Measurements from ENCODE around the gene SASH1. TPM values are rescaled to one million over a fixed set of nuclear protein-coding genes. Genes with fewer than 3 reads are reported as not detected.
A peak's percentile ranks its signal among the peaks of the same experiment; 100 is the strongest.

The SASH1 gene
- total RNA-seq, 1 experiment from 2014 or later = 27.4 TPM

DNA sequence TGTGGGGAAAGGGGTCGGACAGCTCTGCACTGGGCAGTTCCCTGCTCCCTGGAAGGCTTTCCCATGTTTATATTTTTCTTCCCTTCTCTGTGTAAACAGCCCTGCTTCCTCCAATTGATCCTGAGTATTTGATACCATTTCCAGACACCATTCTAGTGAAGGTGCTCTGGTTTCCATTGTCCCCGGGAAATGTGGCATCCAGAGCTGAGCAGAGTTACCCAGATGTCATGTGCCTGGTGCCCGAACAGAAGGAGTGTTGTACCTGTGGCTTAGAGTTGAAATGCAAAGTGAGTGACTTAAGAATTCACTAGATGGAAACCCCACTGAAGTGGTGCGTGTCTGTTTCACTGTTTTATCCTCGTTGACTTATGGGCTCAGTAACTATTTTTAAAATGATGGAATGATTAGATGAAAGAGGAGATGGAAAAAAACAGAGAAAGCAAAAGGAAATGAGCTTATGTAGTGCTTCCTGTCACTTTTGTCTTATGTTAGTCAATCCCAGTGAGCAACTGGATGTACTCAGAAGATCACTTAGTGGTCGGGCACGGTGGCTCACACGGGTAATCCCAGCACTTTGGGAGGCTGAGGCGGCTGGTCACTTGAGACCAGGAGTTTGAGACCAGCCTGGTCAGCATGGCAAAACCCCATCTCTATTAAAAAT, 83.8 kb downstream of the SASH1 start:
- CTCF ChIA-PET = no interaction called here
- POLR2A ChIA-PET = no interaction called here

GRCh38 chr6:148427333-148427732, 84.7 kb downstream of the SASH1 start:
- POLR2A ChIA-PET = no interaction called here
- H3K4me3 Mint-ChIP-seq = no peak overlapping the region
- H3K27ac Mint-ChIP-seq = peak overlapping the region; percentile 38; the same call in 1 of the 2 replicates
- CTCF ChIA-PET = no interaction called here
- DNase-seq (ENCODE audit: low spot score) (no peak), ATAC-seq (no peak)
- no peaks in the 10 kb centered on the region for H3K27me3 Mint-ChIP-seq (ENCODE audit: low read depth)
- no peaks in the 10 kb centered on the region for H3K9me3 Mint-ChIP-seq
- H3K4me1 Mint-ChIP-seq = peaks cover 8% of the 10 kb centered on the region
- no peaks in the 10 kb centered on the region for H3K36me3 Mint-ChIP-seq
- TF ChIP-seq, protein P1, sequence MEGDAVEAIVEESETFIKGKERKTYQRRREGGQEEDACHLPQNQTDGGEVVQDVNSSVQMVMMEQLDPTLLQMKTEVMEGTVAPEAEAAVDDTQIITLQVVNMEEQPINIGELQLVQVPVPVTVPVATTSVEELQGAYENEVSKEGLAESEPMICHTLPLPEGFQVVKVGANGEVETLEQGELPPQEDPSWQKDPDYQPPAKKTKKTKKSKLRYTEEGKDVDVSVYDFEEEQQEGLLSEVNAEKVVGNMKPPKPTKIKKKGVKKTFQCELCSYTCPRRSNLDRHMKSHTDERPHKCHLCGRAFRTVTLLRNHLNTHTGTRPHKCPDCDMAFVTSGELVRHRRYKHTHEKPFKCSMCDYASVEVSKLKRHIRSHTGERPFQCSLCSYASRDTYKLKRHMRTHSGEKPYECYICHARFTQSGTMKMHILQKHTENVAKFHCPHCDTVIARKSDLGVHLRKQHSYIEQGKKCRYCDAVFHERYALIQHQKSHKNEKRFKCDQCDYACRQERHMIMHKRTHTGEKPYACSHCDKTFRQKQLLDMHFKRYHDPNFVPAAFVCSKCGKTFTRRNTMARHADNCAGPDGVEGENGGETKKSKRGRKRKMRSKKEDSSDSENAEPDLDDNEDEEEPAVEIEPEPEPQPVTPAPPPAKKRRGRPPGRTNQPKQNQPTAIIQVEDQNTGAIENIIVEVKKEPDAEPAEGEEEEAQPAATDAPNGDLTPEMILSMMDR (IDR thresholded peaks at IDR 0.05) = no peak
- TF ChIP-seq, protein P2, sequence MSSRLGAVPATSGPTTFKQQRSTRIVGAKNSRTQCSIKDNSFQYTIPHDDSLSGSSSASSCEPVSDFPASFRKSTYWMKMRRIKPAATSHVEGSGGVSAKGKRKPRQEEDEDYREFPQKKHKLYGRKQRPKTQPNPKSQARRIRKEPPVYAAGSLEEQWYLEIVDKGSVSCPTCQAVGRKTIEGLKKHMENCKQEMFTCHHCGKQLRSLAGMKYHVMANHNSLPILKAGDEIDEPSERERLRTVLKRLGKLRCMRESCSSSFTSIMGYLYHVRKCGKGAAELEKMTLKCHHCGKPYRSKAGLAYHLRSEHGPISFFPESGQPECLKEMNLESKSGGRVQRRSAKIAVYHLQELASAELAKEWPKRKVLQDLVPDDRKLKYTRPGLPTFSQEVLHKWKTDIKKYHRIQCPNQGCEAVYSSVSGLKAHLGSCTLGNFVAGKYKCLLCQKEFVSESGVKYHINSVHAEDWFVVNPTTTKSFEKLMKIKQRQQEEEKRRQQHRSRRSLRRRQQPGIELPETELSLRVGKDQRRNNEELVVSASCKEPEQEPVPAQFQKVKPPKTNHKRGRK (CRISPR knock-in tag; IDR thresholded peaks at IDR 0.05; ENCODE audit: borderline replicate concordance) = no peak
- TF ChIP-seq JAZF1 (CRISPR knock-in tag; IDR thresholded peaks at IDR 0.05) (no peak), NFYB (CRISPR knock-in tag; conservative IDR thresholded peaks at IDR 0.05; ENCODE audit: low read depth) (no peak), ZNF263 (CRISPR knock-in tag; IDR thresholded peaks at IDR 0.05; ENCODE audit: low read depth) (no peak), ATF3 (CRISPR knock-in tag; conservative IDR thresholded peaks at IDR 0.05) (no peak), ZNF423 (CRISPR knock-in tag; IDR thresholded peaks at IDR 0.05) (no peak), FOXJ3 (CRISPR knock-in tag; IDR thresholded peaks at IDR 0.05; ENCODE audit: borderline replicate concordance) (no peak)
- TF ChIP-seq, protein P3, sequence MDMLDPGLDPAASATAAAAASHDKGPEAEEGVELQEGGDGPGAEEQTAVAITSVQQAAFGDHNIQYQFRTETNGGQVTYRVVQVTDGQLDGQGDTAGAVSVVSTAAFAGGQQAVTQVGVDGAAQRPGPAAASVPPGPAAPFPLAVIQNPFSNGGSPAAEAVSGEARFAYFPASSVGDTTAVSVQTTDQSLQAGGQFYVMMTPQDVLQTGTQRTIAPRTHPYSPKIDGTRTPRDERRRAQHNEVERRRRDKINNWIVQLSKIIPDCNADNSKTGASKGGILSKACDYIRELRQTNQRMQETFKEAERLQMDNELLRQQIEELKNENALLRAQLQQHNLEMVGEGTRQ (CRISPR knock-in tag; IDR thresholded peaks at IDR 0.05) = no peak

More for the DNA sequence above, 83.8 kb downstream of the SASH1 start:
- peak overlapping the region; percentile 62; the same call in 1 of the 2 replicates for H3K27ac Mint-ChIP-seq
- DNase-seq (ENCODE audit: low spot score) = no peak
- H3K4me1 Mint-ChIP-seq = peaks cover 5% of the 10 kb centered on the region
- no peaks in the 10 kb centered on the region for H3K9me3 Mint-ChIP-seq
- no peaks in the 10 kb centered on the region for H3K27me3 Mint-ChIP-seq (ENCODE audit: low read depth)
- no peaks in the 10 kb centered on the region for H3K36me3 Mint-ChIP-seq
- H3K4me3 Mint-ChIP-seq = no peak overlapping the region
- no peak for ATAC-seq
- TF ChIP-seq PRRX2 (CRISPR knock-in tag; IDR thresholded peaks at IDR 0.05) (no peak), FOXJ3 (CRISPR knock-in tag; IDR thresholded peaks at IDR 0.05; ENCODE audit: borderline replicate concordance) (no peak), ATF1 (CRISPR knock-in tag; IDR thresholded peaks at IDR 0.05) (no peak), NR2C2 (CRISPR knock-in tag; IDR thresholded peaks at IDR 0.05) (no peak), ZNF317 (CRISPR knock-in tag; IDR thresholded peaks at IDR 0.05; ENCODE audit: borderline replicate concordance, low read depth) (no peak), ZNF219 (CRISPR knock-in tag; IDR thresholded peaks at IDR 0.05; ENCODE audit: borderline replicate concordance) (no peak), ESRRA (CRISPR knock-in tag; IDR thresholded peaks at IDR 0.05; ENCODE audit: borderline replicate concordance) (no peak), ETV6 (CRISPR knock-in tag; IDR thresholded peaks at IDR 0.05) (no peak), CREB1 (CRISPR knock-in tag; IDR thresholded peaks at IDR 0.05) (no peak), ZNF416 (CRISPR knock-in tag; IDR thresholded peaks at IDR 0.05) (no peak), E2F4 (CRISPR knock-in tag; IDR thresholded peaks at IDR 0.05; ENCODE audit: borderline replicate concordance, low read depth) (no peak)
- TF ChIP-seq, protein P4, sequence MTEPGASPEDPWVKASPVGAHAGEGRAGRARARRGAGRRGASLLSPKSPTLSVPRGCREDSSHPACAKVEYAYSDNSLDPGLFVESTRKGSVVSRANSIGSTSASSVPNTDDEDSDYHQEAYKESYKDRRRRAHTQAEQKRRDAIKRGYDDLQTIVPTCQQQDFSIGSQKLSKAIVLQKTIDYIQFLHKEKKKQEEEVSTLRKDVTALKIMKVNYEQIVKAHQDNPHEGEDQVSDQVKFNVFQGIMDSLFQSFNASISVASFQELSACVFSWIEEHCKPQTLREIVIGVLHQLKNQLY (CRISPR knock-in tag; IDR thresholded peaks at IDR 0.05) = no peak
- TF ChIP-seq, protein P5, sequence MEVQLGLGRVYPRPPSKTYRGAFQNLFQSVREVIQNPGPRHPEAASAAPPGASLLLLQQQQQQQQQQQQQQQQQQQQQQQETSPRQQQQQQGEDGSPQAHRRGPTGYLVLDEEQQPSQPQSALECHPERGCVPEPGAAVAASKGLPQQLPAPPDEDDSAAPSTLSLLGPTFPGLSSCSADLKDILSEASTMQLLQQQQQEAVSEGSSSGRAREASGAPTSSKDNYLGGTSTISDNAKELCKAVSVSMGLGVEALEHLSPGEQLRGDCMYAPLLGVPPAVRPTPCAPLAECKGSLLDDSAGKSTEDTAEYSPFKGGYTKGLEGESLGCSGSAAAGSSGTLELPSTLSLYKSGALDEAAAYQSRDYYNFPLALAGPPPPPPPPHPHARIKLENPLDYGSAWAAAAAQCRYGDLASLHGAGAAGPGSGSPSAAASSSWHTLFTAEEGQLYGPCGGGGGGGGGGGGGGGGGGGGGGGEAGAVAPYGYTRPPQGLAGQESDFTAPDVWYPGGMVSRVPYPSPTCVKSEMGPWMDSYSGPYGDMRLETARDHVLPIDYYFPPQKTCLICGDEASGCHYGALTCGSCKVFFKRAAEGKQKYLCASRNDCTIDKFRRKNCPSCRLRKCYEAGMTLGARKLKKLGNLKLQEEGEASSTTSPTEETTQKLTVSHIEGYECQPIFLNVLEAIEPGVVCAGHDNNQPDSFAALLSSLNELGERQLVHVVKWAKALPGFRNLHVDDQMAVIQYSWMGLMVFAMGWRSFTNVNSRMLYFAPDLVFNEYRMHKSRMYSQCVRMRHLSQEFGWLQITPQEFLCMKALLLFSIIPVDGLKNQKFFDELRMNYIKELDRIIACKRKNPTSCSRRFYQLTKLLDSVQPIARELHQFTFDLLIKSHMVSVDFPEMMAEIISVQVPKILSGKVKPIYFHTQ (CRISPR knock-in tag; IDR thresholded peaks at IDR 0.05) = no peak
- TF ChIP-seq, protein P1 (IDR thresholded peaks at IDR 0.05) = no peak
- TF ChIP-seq, protein P6, sequence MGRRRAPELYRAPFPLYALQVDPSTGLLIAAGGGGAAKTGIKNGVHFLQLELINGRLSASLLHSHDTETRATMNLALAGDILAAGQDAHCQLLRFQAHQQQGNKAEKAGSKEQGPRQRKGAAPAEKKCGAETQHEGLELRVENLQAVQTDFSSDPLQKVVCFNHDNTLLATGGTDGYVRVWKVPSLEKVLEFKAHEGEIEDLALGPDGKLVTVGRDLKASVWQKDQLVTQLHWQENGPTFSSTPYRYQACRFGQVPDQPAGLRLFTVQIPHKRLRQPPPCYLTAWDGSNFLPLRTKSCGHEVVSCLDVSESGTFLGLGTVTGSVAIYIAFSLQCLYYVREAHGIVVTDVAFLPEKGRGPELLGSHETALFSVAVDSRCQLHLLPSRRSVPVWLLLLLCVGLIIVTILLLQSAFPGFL (CRISPR knock-in tag; IDR thresholded peaks at IDR 0.05; ENCODE audit: borderline replicate concordance) = no peak

Data from WTC11 (cell line).